ENCODE results near the gene CLEC4D.

CLEC4D gene

DNA sequence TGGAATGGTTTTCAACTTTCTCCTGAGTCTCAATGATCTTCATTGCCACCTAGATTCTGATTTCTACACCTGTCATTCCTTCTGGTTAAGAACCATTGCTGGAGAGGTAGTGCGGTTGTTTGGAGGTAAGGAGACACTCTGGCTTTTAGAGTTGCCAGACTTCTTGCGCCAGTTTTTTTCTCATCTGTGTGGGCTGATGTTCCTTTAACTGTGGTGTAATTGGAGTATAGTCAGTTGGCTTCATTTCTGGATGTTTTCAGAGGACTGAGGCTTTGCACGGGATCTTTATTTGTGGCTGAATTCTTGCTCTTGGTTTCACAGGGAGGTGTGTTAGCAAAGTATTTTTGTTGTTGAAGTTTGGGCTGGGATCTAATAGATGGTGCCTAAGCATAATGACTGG is 5.7 kb upstream of the CLEC4D start:
- DNase-seq (ENCODE audit: extremely low read depth, low read depth) = no peak
- TF ChIP-seq, protein P1, sequence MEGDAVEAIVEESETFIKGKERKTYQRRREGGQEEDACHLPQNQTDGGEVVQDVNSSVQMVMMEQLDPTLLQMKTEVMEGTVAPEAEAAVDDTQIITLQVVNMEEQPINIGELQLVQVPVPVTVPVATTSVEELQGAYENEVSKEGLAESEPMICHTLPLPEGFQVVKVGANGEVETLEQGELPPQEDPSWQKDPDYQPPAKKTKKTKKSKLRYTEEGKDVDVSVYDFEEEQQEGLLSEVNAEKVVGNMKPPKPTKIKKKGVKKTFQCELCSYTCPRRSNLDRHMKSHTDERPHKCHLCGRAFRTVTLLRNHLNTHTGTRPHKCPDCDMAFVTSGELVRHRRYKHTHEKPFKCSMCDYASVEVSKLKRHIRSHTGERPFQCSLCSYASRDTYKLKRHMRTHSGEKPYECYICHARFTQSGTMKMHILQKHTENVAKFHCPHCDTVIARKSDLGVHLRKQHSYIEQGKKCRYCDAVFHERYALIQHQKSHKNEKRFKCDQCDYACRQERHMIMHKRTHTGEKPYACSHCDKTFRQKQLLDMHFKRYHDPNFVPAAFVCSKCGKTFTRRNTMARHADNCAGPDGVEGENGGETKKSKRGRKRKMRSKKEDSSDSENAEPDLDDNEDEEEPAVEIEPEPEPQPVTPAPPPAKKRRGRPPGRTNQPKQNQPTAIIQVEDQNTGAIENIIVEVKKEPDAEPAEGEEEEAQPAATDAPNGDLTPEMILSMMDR (IDR thresholded peaks at IDR 0.05; ENCODE audit: low read depth, low read length) = no peak

DNA sequence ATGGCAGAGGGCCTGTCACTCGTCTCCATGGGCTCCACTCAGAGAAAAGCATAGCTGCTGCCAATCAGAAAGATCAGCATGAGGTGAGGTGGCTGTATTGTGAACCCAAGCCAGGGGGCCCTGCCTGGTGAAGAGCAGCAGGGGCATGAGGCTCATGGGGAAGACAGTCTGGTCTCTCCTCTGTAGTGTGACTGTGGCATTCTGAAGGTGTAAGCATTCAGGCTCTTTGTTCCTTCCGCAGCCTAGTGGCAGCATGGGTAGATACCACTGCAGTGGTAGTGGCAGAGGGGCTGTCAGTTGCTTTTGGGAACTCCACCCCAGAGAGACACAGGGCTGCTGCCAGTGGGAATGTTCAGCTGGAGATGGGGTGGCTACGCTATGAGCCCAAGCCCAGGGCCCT is 5.1 kb upstream of the CLEC4D start:
- no peak for DNase-seq (ENCODE audit: extremely low read depth, low read depth)
- TF ChIP-seq, protein P1 (IDR thresholded peaks at IDR 0.05; ENCODE audit: low read depth, low read length) = no peak

DNA sequence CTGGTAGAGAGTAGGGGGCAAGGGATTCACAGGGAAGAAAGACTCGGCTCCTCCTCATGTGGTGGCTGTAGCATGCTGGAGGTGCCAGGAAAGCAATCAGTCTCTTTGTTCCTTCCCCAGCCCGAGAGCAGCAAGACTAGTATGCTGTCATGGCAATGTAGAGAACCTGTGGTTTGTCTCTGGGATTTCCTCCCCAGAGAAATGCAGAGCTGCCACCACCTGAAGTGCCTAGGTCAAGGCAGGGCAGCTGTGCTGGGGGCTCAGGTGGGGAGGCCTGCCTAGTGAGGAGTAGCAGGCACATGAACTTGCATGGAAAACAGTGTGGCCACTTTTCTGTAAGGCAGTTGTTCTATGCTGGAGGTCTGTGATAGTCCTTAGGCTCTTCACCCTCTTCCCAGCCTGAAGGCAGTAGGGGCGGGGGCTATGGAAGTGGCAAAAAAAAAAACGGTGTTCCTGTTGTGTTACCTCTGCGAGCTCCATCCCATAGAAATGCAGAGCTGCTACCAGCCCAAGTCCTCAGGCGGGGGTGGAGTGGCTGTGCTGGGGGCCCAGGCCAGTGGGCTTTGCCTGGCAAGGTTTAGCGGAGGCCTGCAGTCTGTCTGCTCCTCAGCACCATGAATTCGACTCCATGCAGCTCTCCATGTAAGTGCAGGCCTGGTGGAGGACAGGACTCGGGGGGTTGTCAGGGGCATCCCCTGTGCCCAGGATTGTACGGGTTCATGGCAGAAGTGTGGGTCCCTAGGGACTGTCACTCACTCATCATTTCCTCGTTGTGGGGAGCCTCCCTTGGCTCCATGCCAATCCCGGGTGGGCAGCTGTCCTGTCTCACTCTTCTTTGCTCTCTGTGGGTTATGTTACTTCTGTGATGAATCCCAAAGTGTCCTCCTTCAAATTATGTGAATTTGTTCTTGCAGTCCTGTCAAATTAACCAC is 4.1 kb upstream of the CLEC4D start:
- no peak for DNase-seq (ENCODE audit: extremely low read depth, low read depth)
- TF ChIP-seq, protein P1 (IDR thresholded peaks at IDR 0.05; ENCODE audit: low read depth, low read length) = no peak

DNA sequence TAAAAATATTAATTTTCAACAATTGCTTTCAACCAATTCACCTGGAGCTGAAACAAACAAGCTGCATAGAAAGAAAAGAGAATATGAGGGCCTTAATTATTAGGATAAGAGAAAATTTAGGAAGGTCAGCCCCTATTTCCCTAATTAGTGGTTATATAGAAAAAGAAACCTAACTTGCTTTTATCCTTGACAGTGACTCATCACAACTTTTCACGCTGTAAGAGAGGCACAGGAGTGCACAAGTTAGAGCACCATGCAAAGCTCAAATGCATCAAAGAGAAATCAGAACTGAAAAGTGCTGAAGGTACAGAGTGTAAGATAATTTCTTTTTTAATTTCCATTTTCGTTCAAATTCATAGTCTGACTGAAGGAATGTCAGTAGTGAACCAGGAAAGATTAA is 4.7 kb downstream of the CLEC4D start:
- DNase-seq (ENCODE audit: extremely low read depth, low read depth) = no peak
- TF ChIP-seq, protein P1 (IDR thresholded peaks at IDR 0.05; ENCODE audit: low read depth, low read length) = no peak

DNA sequence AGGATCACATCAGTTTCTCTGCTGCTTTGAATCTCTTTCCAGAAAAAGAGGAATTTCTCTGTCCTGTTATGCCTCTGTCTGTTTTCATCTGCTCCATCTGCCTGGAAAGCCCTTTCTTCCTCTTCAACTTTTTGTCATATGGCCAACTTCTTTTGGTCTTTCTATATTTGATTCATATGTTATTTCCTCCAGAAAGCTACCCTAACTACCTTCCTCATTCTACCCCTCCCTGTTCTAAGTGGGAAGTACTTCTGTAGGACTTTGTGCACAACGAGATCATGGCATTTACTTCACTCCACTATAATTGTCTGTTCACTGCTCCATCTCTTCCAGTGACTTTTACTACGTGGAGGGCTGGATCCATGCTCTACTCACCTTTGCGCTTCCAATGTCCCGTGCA is 5.9 kb downstream of the CLEC4D start:
- no peak for DNase-seq (ENCODE audit: extremely low read depth, low read depth)
- TF ChIP-seq, protein P1 (IDR thresholded peaks at IDR 0.05; ENCODE audit: low read depth, low read length) = no peak

DNA sequence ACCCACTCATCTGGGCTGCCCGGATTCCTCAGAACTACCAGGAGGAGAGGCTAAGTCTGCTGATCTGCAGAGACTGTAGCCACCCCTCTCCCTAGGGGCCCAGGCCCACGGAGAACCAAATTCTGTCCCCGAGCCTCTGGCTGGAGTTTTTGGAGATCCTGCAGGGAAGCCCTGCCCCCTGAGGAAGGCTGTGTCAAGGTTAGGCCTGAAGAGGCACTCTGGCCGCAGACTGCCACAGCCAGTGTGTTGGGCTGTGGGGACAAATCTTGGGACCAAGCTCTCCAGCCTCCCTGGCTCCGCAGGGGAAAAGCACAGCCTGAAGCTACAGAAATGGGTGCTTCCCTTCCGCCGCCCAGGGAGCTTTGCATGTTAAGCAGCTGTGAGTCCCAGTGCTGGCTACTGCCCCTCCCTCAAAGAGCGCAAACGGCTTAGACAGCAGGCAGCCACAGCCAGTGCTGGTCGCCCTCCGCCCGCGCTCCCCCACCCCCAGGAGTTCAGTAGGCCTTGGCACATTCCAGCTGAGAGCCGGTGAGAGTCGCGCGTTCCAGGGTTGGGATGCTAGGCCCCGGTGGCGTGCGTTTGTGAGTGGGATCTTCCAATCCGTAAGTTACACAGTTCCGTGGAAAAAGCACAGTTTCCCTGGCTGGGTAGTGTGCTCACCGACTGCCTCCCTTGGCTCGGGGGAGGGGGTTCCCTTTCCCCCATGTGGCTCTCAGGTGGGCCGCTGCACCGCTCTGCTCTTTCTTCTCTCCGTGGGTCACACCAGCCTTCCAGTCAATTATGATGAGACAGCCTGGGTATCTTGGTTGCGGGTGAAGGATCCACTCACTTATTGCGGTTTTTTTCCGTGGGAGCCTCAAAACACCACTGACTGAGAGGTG is 14.2 kb downstream of the CLEC4D start:
- no peak for DNase-seq (ENCODE audit: extremely low read depth, low read depth)

More for the DNA sequence above, 14.2 kb downstream of the CLEC4D start:
- TF ChIP-seq, protein P1 (IDR thresholded peaks at IDR 0.05; ENCODE audit: low read depth, low read length) = no peak
